H7 (cell line): ENCODE results near the gene ZBTB32. TPM values are rescaled to one million over a fixed set of nuclear protein-coding genes. Genes with fewer than 3 reads are reported as not detected.

Experiments used
- DNase-seq: peaks from one replicate; pipeline ENCODE4 v3.0.0; 2012
- H3K27me3 ChIP-seq: 2 replicates; pipeline ENCODE4 v1.6.0; 2011; ENCODE audit warnings: mild to moderate bottlenecking, low read length; ENCODE audit not compliant: control insufficient read depth, insufficient read depth
- H3K36me3 ChIP-seq: replicated peaks from 2 replicates; pipeline ENCODE4 v1.5.1; 2011; ENCODE audit warnings: low read length; ENCODE audit not compliant: control insufficient read depth, insufficient read depth
- H3K4me3 ChIP-seq: 2 replicates; pipeline ENCODE4 v1.5.1; 2011; ENCODE audit warnings: low read depth, mild to moderate bottlenecking, control low read depth, low read length, moderate library complexity; ENCODE audit not compliant: insufficient read depth
- total RNA-seq: library from RNA; depleted of rRNA; stranded (reverse); fragments of >200 nt; shearing (Covaris generic); gene quantifications from 2 replicates; pipeline ENCODE4 v1.2.3, GENCODE V29; 2014

ZBTB32 gene
- total RNA-seq, 1 experiment from 2014 or later: not detected

DNA sequence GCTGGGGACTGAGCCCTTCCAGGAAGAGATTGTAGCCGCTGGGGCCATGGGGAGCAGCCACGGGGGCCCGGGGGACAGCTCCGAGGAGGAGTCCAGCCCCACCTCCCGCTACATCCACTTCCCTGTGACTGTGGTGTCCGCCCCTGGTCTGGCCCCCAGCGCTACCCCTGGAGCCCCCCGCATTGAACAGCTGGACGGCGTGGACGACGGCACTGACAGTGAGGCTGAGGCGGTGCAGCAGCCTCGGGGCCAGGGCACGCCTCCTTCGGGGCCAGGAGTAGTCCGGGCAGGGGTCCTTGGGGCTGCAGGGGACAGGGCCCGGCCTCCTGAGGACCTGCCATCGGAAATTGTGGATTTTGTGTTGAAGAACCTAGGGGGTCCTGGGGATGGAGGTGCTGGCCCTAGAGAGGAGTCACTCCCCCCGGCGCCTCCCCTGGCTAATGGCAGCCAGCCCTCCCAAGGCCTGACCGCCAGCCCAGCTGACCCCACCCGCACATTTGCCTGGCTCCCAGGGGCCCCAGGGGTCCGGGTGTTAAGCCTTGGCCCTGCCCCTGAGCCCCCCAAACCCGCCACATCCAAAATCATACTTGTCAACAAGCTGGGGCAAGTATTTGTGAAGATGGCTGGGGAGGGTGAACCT is 28.3 kb downstream of the ZBTB32 start:
- Histone ChIP-seq H3K36me3 (peaks cover 49% of the 10 kb centered on the region), H3K27me3 (no peaks in the 10 kb centered on the region), H3K4me3 (no peak overlapping the region)
- no peak for DNase-seq

DNA sequence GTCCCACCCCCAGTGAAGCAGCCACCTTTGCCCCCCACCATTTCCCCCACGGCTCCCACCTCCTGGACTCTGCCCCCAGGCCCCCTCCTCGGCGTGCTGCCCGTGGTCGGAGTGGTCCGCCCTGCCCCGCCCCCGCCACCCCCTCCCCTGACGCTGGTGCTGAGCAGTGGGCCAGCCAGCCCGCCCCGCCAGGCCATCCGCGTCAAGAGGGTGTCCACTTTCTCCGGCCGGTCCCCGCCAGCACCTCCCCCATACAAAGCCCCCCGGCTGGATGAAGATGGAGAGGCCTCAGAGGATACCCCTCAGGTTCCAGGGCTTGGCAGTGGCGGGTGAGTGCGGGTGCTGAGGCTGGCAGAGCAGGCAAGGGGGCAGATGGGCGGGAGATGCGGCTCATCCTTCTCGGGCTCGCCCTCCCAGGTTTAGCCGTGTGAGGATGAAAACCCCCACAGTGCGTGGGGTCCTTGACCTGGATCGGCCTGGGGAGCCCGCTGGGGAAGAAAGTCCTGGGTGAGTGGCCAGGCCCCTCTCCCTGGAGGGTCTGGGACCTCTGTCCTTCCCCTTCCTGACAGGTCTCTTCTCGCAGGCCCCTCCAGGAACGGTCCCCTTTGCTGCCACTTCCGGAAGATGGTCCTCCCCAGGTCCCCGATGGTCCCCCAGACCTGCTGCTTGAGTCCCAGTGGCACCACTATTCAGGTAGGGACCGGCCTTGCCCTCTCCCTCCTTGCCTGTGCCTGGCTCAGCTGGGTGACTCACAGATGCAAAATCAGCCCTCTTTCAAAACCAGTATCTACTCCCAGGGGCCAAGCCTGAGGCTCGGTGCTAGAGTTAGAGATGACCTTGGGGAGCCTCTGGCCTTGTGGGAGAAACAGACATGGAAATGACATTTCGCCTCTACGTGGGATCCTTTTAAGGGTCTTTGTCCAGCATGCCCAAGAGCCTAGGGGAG is 29.1 kb downstream of the ZBTB32 start:
- no peak for DNase-seq
- no peaks in the 10 kb centered on the region for H3K27me3 ChIP-seq
- no peak overlapping the region for H3K4me3 ChIP-seq
- peaks cover 48% of the 10 kb centered on the region for H3K36me3 ChIP-seq

DNA sequence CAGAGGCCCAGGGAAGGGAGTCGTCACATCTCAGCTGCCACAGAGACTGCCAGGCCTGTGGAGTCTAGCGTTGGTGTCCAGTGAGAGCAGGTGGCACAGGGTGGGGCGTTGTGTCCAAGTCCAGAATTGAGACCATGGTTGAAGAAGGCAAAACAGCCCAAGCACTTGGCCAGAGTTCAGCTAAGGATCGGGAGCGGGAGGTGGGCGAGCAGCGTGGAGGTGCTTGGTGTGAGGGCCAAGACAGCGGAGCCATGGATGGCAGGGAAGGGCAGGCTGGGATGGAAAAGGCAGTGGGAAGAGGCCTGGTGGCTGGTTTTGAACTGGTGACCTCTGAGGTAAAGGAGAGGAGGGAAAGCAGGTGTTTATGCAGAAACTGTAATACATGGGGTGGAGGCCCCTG is 29.9 kb downstream of the ZBTB32 start:
- H3K36me3 ChIP-seq: peaks cover 42% of the 10 kb centered on the region
- H3K27me3 ChIP-seq: no peaks in the 10 kb centered on the region
- no peak for DNase-seq
- no peak overlapping the region for H3K4me3 ChIP-seq

DNA sequence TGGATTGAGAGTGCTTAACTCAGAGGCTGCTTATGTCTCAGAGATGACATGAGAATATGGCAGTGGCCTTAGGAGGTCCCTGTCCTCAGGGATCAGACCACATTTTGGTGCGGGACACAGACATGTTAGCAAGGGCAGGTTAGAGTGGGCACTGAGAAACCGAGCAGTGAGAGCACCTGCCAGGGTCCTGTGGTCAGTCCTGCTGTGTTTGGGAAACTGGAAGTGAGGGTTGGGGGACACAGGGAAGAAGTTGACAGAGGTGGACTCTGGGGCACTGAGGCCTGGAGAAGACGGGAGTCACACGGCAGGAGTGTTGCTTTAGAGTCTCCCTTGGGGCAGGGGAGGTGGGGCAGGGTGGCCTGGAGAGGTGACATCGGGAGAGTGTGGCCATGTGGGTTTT is 30.5 kb downstream of the ZBTB32 start:
- Histone ChIP-seq H3K36me3 (peaks cover 37% of the 10 kb centered on the region), H3K4me3 (no peak overlapping the region), H3K27me3 (no peaks in the 10 kb centered on the region)
- DNase-seq: no peak

DNA sequence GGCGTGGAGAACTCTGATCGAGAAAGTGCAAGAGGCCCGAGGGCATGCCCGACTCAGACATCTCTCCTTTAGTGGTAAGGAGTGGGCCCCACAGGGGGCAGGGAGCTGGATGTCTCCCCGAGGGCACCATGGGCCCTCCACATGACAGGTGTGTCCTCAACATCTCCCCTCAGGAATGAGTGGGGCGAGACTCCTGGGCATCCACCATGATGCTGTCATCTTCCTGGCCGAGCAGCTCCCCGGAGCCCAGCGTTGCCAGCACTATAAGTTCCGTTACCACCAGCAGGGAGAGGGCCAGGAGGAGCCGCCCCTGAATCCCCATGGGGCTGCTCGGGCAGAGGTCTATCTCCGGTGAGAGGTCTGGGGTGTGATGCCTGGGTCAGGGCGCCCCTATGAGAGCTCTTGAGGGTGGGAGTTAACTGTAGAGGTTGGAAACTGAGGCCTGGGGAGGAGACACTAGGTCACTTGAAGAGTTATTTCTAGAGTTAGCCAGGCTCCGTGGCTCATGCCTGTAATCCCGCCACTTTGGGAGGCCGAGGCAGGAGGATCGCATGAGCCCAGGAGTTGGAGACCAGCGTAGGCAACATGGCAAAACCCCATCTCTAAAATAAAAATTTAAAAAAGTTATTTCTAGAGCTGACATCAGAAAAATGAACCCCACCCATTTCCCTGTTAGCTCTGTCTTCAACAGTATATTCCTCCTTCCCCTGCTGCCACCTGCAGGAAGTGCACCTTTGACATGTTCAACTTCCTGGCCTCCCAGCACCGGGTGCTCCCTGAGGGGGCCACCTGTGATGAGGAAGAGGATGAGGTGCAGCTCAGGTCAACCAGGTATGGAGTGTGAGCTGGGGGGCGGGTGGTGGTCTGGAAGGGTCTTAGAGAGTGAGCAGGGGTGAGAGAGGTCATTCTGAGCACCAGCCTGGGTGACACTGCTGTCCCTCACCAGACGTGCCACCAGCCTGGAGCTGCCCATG is 32.8 kb downstream of the ZBTB32 start:
- Histone ChIP-seq H3K36me3 (peaks cover 26% of the 10 kb centered on the region), H3K27me3 (no peaks in the 10 kb centered on the region), H3K4me3 (no peak overlapping the region)
- DNase-seq: no peak

DNA sequence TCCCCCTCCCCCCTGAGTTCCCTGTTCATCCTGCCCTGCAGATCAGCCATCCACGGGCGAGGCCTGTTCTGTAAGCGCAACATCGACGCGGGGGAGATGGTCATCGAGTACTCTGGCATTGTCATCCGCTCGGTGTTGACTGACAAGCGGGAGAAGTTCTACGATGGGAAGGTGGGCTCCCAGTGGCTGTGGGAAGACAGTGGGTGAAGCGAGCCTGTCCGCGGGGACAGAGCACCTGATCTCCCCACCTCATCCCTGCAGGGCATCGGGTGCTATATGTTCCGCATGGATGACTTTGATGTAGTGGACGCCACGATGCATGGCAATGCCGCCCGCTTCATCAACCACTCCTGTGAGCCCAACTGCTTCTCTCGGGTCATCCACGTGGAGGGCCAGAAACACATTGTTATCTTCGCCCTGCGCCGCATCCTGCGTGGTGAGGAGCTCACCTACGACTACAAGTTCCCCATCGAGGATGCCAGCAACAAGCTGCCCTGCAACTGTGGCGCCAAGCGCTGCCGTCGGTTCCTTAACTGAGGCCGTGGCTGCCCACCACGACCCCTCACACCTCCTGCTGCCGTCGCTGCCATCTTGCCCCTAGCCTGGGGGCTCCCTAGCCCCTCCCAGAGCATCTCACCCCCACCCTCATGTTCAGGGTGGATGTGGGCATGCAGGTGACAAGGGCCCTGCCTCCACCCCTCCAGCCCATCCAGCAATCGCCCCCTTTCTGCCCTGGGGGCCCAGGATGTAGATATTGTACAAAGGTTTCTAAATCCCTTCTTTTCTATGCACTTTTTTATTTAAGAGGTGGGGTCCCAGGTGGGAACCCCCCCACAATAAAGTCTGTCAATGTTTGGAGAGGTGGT is 33.9 kb downstream of the ZBTB32 start:
- Histone ChIP-seq H3K36me3 (peaks cover 26% of the 10 kb centered on the region), H3K4me3 (no peak overlapping the region), H3K27me3 (no peaks in the 10 kb centered on the region)
- no peak for DNase-seq

DNA sequence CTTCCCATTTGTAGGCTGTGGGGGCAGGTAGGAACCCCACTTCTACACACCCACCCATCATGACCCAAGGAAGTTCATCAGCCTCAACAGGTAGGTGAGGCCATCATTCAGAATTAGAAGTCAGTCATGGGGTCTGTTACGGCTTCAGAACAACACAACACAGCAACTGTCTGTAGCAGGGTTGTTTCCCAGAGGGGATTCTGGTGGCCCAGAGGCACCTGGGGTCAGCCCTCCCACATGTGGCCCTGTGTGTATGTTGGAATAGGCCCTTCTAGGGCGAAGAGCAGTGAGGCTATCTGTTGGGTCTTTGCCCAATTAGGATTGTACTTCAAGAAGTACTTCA is 34.5 kb downstream of the ZBTB32 start:
- no peak overlapping the region for H3K4me3 ChIP-seq
- no peaks in the 10 kb centered on the region for H3K27me3 ChIP-seq
- no peak for DNase-seq
- H3K36me3 ChIP-seq: peaks cover 24% of the 10 kb centered on the region

DNA sequence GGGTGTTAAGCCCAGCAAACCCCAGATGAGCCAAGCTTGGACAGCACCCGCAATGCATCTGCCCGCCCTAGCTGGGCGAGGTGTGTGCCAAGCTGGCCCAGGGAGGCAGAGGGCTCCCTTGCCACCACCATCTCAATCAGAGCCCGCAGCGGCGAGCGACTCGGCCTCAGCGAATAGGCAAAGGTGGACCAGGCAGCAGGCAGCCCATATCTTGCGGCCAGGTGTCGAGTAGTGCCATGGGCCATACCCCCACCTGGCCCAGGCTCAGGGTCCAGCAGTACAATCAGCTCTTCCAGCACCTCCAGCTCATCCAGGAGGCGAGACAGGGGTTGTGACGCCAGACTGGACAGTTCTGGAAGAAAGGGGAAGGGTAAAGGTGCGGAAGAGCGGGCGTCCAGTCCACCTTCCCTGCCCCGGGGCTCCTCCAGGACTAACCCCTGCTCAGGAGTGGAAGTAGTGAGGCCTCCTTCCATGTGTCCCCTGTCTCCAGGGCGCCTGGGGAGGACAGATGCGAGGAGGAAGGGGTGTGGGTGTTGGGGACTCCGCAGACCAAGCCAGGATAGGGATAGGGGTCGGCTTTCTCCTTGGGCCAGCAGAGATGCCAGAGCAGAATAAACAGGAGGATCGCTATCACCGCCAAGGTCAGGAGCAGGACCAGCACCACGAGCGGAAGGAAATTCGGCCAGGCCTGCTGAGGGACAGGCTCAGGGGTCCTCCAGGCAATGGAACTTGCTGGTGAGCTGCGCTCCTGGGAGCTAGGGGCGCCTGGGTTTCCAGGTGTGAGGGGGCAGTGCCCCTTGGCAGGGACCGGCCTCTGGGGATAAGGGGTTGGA is 35.1 kb downstream of the ZBTB32 start:
- peak overlapping the region; percentile 69 for H3K4me3 ChIP-seq
- H3K27me3 ChIP-seq: no peaks in the 10 kb centered on the region
- H3K36me3 ChIP-seq: peaks cover 22% of the 10 kb centered on the region
- DNase-seq: peak; percentile 72

DNA sequence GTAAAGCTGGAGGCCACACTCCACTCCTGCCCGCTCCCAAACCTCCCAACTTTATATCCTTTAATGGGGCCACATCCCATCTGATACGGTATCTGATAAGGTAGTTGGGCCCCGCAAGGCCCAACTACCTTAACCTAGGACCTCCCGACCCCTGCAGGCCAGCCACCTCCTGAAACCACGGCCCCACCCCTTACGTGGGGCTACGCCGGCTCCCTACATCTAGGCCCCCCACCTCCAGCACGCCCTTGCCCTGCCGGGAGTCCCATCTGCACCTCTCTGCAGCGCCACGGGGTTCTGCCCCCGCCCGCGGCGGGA is 35.7 kb downstream of the ZBTB32 start:
- Histone ChIP-seq H3K27me3 (no peaks in the 10 kb centered on the region), H3K4me3 (peak overlapping the region; percentile 69)
- no peak for DNase-seq

DNA sequence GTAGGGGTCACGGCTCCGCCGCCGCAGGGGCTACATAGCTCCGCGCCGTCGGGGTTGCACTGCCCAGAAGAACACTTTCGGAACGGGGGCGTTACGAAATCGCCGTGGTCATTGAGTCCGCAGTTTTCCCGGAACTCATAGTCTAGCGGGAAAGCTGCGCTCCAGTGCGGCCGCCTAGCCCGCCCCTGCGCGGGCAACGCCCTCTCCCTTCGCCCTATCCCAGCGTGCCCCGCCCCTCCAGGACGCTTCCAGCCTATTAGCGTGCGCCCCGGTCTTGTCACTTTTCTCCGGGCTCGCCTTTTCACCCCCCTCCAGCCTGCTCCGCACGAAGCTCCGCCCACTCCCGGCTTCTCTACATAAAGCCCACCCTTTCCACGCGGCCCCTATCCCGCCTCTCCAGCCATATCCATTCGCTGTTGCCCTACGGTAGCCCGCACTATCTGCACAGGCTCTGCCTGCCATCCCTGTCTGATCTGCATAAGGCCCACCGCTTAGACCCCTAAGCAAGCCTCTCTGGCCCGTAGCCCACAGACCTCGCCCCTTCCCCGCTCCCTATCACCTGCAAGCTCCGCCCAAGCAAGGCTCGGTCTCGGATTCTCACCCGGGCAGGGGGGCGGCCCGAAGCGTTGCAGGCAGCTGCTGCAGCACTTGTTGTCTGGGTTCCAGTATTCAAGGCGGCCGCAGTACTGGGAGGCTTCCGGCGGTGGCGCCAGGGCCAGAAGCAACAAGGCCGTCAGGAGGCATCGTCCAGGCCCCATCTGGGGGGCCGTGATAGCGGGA is 36.3 kb downstream of the ZBTB32 start:
- peak; percentile 100 for DNase-seq
- peaks cover 16% of the 10 kb centered on the region for H3K36me3 ChIP-seq
- H3K4me3 ChIP-seq: peak overlapping the region; percentile 69
- no peaks in the 10 kb centered on the region for H3K27me3 ChIP-seq

More for the DNA sequence above, 35.7 kb downstream of the ZBTB32 start:
- peaks cover 21% of the 10 kb centered on the region for H3K36me3 ChIP-seq

DNA sequence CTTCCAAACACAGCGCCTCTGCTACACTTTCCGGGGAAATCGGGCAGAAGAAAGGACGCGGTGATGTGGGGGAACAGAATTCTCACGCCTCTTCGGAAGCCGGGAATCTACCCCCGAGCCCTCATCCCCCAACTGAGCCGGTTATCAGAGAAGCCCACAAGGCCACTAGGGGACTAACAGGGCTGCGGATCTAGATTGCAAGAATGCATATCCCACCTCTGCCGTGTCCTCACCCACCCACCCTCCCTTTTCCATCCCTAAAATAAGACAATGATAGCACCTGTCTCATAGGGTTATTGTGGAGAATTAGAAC is 36.8 kb downstream of the ZBTB32 start:
- Histone ChIP-seq H3K36me3 (peaks cover 16% of the 10 kb centered on the region), H3K27me3 (no peaks in the 10 kb centered on the region)

DNA sequence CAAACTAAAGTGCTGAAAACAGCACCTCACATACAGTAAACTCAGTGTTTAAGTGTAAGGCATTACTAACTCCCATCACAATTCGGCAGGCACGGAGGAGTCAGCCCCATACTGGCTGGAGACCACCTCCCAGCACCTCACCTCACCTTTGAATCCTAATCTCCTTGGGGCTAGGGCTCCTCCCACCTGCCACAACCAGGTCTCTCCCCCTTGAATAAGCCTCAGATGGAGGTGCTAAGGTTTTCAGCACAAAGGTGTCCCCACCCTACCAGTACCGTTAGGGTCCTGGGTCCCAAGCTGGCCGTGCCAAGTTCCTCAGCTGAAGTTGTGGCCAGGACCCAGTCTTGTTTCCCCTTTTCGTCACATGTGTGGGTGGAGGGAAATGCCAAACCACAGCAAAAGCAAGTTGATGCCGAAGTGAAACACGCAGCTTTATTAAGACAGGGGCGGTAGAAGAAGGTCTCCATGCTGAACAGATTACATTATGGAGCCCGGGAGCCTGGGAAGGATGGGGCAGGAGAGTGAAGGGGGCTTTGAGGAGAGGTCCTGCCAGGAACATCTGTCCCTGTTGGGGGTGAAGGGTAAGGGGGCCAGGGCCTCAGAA is 37.9 kb downstream of the ZBTB32 start, which contains the start of gene IGFLR1:
TSS of gene IGFLR1 (minus strand) at position 332 of the 604 bp plus-strand sequence. CDS start 1,272 bp downstream, outside the sequence.
- no peak for DNase-seq
- H3K27me3 ChIP-seq: no peaks in the 10 kb centered on the region
- peak within 1 kb of the TSS; percentile 61 for H3K4me3 ChIP-seq
- peaks cover 10% of the 10 kb centered on the region for H3K36me3 ChIP-seq

More for the DNA sequence above, 36.8 kb downstream of the ZBTB32 start:
- peak overlapping the region; percentile 61 for H3K4me3 ChIP-seq
- no peak for DNase-seq
